ENCODE data around the gene SRRD. TPM values are rescaled to one million over a fixed set of nuclear protein-coding genes. Genes with fewer than 3 reads are reported as not detected.
A peak's percentile ranks its signal among the peaks of the same experiment; 100 is the strongest.

Gene SRRD
- total RNA-seq, 2 experiments from 2014 or later: 23.1 to 33.0 TPM

DNA sequence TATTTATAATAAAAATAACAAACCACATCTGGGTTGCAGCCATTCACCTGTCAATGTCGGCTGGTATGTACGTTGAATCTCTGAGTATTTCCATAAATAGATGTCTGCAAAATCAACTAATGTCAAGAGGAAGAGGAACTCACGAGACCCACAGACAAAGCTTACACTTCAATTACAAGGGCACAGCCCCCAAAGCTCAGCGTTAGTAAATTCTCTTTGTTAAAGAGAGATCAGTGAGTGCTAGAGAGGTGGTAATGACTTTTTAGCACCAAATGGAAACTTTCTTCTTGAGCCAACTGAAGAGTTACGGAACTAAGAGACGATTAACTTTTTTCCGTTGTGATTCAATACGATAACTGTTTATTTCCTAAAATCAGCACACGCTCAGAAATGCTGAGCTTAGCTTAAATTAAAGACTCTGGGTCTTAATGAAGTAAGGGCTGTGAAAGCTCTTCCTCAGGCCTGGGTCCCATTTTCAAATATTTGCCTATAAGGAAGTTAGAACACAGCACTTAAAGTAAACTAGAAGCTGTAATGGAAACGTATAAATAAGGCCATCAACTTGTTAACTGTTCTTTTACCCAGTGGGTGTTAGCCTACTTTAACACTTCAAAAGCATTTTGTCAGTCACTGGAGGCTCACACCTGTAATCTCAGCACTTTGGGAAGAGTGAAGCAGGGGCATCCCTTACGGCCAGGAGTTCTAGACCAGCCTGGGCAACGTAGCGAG is 51.4 kb downstream of the SRRD start:
- DNase-seq (ENCODE audit: low spot score): peak; percentile 88
- Histone ChIP-seq H3K9me3 (ENCODE audit: low read length) (no peaks in the 10 kb centered on the region), H3K4me3 (ENCODE audit: low read depth, low read length, poor library complexity, severe bottlenecking) (peak overlapping the region; percentile 60), H3K9me2 (ENCODE audit: insufficient read depth, low read length) (no peaks in the 10 kb centered on the region), H2AFZ (ENCODE audit: low read length) (peak overlapping the region; percentile 53; the same call in 1 of the 2 replicates), H3K36me3 (ENCODE audit: insufficient read depth, low read length) (peaks cover 29% of the 10 kb centered on the region; the same call in 1 of the 2 replicates), H3K27ac (ENCODE audit: low read depth, low read length, poor library complexity, severe bottlenecking) (peak overlapping the region; percentile 98), H3K4me1 (ENCODE audit: insufficient read depth, low read length, poor library complexity, severe bottlenecking) (peaks cover 51% of the 10 kb centered on the region), H3K4me2 (ENCODE audit: low read length) (peak overlapping the region; percentile 86), H3K79me2 (ENCODE audit: insufficient read depth, low read depth, low read length) (no peaks in the 10 kb centered on the region; the same call in 1 of the 2 replicates), H4K20me1 (ENCODE audit: insufficient read depth, low read length) (no peaks in the 10 kb centered on the region)
- CTCF ChIA-PET (ENCODE audit: unreplicated experiment): interaction anchor here (0.6 kb wide), 1 partner anchor 108 kb away, joined by 3 read pairs; no protein-coding TSS in a partner anchor
- POLR2A ChIA-PET: interaction anchor here (0.6 to 4.5 kb wide), 15 partner anchors 9 to 137 kb away, joined by 3 to 34 read pairs (median 5); partner anchors contain the start of genes HPS4, SRRD and TFIP11
- intact Hi-C loops (cut with micrococcal nuclease; ENCODE audit: unreplicated experiment): loop anchor here (1.0 to 5.0 kb wide), 3 partner anchors 42 to 80 kb away; no protein-coding TSS in a partner anchor
- TF ChIP-seq, protein P1, sequence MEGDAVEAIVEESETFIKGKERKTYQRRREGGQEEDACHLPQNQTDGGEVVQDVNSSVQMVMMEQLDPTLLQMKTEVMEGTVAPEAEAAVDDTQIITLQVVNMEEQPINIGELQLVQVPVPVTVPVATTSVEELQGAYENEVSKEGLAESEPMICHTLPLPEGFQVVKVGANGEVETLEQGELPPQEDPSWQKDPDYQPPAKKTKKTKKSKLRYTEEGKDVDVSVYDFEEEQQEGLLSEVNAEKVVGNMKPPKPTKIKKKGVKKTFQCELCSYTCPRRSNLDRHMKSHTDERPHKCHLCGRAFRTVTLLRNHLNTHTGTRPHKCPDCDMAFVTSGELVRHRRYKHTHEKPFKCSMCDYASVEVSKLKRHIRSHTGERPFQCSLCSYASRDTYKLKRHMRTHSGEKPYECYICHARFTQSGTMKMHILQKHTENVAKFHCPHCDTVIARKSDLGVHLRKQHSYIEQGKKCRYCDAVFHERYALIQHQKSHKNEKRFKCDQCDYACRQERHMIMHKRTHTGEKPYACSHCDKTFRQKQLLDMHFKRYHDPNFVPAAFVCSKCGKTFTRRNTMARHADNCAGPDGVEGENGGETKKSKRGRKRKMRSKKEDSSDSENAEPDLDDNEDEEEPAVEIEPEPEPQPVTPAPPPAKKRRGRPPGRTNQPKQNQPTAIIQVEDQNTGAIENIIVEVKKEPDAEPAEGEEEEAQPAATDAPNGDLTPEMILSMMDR (conservative IDR thresholded peaks at IDR 0.05; ENCODE audit: low read length): no peak
- TF ChIP-seq EZH2phosphoT487 (IDR thresholded peaks at IDR 0.05; ENCODE audit: borderline replicate concordance, low read depth, low read length): no peak
- no TSS peak for BruUV-seq (replicated peaks)

DNA sequence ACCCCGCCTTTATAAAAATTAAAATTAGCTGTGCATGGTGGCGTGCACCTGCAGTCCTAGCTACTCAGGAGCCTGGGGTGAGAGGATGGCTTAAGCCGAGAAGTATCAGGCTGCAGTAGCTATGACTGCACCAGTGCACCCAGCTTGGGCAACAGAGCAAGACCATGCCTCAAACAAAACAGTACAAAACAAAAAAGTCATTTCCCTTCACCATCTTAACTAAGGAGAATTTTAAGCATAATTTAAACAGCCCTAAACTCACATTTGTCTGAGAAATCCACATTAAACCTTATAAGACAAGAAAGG is 51.9 kb downstream of the SRRD start:
- intact Hi-C loops (cut with micrococcal nuclease; ENCODE audit: unreplicated experiment): loop anchor here (1.0 to 5.0 kb wide), 3 partner anchors 42 to 80 kb away; no protein-coding TSS in a partner anchor
- ChIA-PET CTCF (ENCODE audit: unreplicated experiment) (no interaction called here), POLR2A (interaction anchor here (0.6 to 4.5 kb wide), 9 partner anchors 9 to 136 kb away, joined by 3 to 34 read pairs (median 10); partner anchors contain the start of genes HPS4, SRRD and TFIP11)
- Histone ChIP-seq H3K9me2 (ENCODE audit: insufficient read depth, low read length) (no peaks in the 10 kb centered on the region), H3K36me3 (ENCODE audit: insufficient read depth, low read length) (peaks cover 25% of the 10 kb centered on the region; the same call in 1 of the 2 replicates), H4K20me1 (ENCODE audit: insufficient read depth, low read length) (no peaks in the 10 kb centered on the region), H2AFZ (ENCODE audit: low read length) (peak overlapping the region; percentile 53; the same call in 1 of the 2 replicates), H3K4me1 (ENCODE audit: insufficient read depth, low read length, poor library complexity, severe bottlenecking) (peaks cover 51% of the 10 kb centered on the region), H3K4me3 (ENCODE audit: low read depth, low read length, poor library complexity, severe bottlenecking) (peak overlapping the region; percentile 60), H3K79me2 (ENCODE audit: insufficient read depth, low read depth, low read length) (no peaks in the 10 kb centered on the region; the same call in 1 of the 2 replicates), H3K9me3 (ENCODE audit: low read length) (no peaks in the 10 kb centered on the region), H3K4me2 (ENCODE audit: low read length) (peak overlapping the region; percentile 86), H3K27ac (ENCODE audit: low read depth, low read length, poor library complexity, severe bottlenecking) (peak overlapping the region; percentile 98)
- peak; percentile 92 for DNase-seq (ENCODE audit: low spot score)
- BruUV-seq (replicated peaks): no TSS peak
- TF ChIP-seq EZH2phosphoT487 (IDR thresholded peaks at IDR 0.05; ENCODE audit: borderline replicate concordance, low read depth, low read length): no peak
- TF ChIP-seq, protein P1 (conservative IDR thresholded peaks at IDR 0.05; ENCODE audit: low read length): no peak

All from OCI-LY7 (cell line).